HG03571 (cell line): Measurements from ENCODE around the gene TNFRSF19.

Experiments used
- ATAC-seq: cut with Tn5 transposase; IDR thresholded peaks from one replicate; pipeline ENCODE4 v1.9.1; 2021; ENCODE audit not compliant: unreplicated experiment

Gene TNFRSF19

DNA sequence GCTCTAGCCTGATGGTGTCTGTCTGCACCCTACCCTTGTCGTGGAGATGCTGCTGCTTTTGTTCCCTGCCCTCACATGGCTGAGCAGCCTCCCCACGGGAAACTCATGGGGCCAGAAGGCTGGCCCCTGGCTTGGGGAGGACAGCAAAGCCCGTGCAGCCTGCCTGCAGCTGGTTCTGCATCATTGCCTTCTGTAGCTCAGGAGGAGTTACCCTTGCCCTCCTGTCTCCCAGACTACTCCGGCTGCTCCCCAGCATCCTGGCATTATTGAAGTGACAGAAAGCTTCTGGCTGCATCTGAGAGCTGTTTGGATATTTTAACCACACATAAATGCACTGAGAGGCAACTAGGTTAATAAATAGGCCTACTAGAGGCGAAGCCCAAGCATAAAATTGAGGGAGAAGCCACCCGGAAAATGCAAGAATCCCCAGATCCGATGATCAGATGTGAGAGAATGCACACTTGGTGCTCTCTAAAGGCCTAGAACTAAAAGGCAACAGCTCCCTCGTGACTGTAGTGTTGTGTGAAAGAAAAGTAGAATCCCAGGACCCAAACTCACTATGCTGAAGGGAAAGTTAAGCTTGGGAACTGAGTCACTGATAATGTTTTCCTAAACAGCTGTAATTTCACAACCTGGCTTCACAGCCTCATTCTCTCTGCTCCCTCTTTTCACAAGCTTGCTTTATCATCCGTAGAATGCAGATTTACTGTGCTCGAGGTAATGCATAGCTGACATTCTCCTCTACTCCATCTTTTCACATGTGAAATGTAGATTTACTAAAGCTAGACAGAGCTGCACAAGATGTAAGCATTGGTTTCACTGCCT, 110.8 kb downstream of the TNFRSF19 start:
- ATAC-seq, result no peak

DNA sequence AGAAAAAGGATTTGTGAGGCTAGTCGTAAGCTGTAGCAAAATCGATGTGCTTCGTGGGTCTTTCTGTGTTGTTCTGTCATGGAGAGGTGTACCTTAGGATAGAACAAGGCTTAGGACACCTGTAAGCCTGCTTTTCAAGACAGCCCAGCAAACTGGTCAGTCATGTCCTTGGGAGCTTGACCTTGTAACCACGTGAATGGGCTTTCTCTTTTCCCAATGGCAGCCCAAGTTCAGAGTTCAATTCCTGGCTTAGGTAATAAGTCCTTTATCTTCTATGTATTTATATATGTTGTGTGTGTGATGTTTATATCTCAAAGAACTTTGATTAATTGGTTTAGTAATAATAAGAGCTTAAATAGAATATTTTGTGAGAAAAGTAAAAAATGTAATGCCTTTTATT, 112.9 kb downstream of the TNFRSF19 start:
- ATAC-seq, result no peak

DNA sequence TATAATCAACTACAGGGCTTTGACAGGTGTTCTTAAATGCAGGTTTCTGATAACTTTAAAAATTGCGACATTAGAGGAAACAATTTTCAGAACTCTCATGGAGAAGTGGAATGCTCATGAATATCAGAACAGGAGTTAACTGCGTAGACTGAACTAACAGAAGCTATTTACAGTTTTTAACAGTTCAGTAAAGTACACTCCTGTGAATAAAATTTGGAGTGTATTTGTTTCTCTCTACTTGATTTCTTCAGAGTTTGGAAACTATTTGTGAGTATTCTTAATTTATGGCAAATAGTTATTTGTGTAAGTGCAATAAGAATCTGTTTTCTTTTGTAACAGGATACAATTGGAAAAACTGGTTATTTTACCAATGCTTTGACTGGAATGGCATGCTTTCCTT, 114.4 kb downstream of the TNFRSF19 start:
- no peak for ATAC-seq

DNA sequence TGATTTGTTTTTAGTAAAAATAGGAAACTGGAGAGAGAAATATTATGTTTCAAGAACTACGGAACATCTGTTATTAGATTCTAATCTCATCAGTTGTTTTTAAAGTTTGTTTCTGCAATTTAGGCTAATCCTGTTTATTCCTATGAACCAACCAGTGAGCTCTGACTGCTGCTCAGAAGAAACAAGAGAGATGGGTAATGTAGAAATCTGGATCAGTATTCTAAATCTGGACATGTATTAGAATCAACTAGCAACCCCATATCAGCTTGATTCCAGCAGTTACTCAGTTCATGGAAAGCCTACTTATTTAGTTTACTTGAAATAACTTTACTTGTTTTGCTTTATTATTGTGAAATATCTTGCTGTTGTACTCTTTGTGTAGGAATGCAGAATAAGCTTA, 115.2 kb downstream of the TNFRSF19 start:
- no peak for ATAC-seq

DNA sequence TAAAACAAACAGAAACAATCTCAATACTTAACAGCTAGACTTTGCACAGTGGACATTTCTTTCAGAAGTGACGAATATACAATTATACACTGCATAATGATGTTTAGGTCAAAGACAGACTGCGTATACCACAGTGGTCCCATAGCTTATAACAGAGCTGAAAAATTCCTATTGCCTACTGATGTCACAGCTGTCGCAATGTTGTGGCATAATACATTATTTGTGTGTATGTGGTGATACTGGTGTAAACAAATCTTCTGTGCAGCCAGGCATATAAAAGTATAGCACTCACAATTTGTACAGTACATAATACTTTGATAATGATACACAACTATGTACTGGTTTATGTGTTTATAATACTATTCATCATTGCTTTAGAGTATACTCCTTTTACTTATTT, 116.7 kb downstream of the TNFRSF19 start:
- ATAC-seq, result no peak

DNA sequence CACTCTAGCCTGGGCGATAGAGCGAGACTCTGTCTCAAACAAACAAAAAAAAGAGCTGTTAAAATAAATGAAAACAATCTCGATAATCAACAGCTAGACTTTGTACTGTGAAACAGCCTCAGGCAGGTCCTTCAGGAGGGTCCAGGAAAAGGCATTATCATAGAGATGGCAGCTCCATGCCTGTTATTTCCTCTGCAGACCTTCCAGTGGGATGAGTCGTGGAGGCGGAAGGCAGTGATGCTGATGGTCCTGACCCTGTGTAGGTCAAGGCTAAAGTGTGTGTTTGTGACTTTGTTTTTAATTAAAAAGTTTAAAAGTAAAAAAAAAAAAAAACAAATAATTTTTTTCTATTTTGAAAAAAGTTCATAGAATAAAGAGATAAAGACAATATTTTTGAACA, 117.4 kb downstream of the TNFRSF19 start:
- ATAC-seq, result no peak

DNA sequence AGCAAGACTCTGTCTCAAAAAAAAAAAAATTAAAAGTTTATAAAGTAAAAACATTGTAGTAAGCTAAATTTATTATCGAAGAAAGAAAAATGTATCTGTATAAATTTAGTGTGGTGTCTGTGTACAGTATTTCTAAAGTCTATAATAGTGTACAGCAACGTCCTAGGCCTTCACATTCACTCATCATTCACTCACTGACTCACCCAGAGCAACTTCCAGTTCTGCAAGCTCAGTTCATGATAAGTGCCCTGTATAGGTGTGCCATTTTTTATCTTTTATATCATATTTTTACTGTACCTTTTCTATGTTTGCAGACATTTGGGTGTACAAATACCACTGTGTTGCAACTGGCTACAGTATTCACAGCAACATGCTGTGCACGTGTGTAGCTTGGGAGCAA, 118.1 kb downstream of the TNFRSF19 start:
- ATAC-seq, result no peak

DNA sequence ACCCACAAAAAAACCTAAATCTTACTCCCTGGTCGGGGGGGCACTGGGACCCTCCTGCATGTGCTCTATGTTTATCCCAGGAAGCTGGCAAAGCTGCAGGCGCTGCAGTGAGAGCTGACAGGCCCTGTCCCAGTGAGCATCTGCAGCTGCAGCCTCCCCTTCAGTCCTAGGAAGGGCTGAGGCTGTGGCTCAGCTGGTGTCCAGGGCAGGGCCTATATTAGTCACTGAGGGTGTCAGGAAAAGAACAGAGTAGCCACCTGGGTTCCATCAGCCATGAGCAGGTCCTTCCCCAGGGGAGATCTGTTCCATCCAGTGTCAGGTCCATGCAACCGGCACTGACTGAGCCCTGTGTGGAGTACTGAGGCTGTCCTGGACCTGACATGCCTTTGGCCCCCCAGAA, 120.5 kb downstream of the TNFRSF19 start:
- ATAC-seq, result no peak

DNA sequence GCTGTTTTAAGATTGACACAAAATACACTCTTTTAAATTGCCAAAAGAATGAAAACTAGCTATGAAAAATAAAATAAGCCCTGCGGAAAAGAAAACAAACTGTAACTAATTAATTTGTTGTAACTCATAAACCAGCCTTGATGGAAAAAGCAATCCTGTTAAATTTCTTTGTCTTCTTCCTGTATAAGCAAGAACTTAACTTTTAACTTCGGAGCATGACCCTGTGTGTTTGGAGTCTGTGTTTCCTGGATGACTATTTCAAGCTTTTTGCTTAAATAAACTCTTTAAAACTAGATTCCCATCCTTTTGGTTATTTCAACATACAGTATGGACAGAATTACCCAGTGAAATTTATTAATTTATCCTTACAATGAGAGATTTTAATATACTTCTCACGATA, 122.6 kb downstream of the TNFRSF19 start:
- ATAC-seq, result no peak

DNA sequence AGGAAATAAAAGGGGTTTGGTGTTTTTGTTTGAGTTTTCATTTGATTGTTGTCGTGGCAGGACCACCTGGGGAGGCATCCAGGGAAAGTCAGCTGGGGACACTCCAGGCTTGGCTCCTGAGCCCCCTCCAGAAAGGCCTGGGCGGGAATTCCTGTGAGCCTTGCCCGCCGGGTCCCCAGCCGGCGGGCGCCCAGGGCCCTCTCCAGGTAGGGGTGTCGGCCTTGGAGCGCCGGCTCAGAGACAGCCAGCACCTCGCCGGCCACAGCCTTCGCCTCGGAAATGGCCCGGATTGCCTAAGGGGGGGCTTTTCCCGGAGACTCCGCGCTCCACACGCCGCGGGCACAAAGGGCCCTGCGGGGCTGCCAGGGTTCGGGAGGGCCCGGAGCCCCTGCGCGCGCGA, 125.0 kb downstream of the TNFRSF19 start:
- no peak for ATAC-seq

DNA sequence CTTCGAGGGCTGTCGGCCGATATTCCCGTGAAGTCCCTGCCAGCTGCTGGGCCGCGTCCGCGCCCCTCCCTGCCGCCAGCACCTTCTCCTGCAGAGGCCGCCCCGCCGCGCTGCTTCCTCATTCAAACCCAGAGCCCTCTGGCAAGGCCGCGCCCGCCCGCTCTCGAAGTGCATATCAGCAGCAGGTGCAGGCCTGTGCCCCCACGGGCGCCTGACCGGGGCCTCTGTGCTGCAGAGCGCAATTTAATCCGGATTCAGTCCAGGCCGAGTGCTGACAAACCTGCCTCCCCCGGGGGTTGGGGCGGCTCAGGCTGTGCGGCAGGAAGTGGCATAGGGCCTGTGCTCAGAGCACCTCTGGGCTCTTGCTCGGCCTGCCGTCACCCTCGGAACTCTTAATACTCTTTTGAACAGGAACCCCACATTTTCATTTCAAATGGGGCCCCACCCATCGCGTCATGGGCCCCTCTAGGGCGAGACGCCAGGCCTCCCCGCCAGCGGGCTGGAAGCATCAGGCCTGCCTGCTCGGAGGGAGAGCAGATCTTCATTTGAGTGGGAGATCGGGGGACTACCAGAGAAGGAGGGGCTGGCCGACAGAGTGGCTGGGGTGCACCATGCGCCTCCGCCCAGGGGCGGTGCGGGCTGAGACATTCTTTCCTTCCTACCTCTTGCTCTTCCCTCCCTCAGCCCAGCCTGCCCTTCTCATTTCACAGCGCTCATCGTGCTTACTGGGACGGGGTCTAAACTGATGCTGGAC, 125.7 kb downstream of the TNFRSF19 start:
- peak; percentile 88 for ATAC-seq

DNA sequence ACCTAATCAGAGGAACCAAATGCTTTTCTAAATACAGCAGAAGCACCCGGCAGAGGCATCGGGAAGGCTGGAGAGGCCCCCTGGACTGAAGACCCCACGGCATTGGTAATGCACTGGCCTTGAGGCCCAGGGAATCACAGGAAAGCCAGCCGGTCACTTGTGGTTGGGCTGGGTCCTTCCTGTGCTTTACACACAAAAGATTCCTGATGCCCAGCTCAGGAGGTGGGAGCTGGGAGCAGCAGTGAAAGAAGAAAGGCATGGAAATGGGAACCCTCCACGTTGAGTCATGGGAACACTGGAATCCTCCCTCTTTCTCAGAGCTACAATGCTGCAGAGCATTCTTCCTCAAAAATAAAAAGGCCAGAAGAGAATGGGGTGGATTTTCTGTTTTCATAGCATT, 126.4 kb downstream of the TNFRSF19 start:
- no peak for ATAC-seq

DNA sequence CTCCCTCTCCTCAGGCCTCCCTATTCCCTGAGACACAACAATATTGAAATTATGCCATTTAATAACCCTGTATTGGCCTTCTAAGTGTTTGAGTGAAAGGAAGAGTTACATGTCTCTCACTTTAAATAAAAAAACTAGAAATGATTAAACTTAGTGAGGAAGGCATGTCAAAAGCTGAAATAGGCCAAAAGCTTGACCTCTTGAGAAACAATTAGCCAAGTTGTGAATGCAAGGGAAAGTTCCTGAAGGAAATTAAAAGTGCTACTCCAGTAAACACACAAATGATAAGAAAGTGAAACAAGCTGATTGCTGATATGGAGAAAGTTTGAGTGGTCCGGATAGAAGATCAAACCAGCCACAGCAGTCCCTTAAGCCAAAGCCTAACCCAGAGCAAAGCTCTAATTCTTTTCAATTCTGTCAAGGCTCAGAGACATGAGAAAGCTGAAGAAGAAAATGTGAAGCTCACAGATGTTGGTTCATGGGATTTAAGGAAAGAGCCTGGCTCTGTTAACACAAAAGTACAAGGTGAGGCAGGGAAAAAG, 127.6 kb downstream of the TNFRSF19 start:
- no peak for ATAC-seq

DNA sequence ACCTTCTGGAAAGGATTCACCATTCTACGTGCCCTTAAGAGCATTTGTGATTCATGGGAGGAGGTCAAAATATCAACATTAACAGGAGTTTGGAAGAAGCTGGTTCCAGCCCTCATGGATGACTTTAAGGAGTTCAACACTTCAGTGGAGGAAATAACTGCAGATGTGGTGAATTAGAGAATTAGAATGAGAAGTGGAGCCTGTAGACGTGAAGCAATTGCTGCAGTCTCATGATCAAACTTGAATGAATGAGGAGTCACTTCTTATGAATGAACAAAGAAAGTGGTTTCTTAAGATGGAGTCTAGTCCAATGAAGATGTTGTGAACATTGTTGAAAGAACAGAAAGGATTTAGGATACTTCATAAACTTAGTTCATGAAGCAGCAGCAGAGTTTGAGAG, 129.1 kb downstream of the TNFRSF19 start:
- no peak for ATAC-seq

DNA sequence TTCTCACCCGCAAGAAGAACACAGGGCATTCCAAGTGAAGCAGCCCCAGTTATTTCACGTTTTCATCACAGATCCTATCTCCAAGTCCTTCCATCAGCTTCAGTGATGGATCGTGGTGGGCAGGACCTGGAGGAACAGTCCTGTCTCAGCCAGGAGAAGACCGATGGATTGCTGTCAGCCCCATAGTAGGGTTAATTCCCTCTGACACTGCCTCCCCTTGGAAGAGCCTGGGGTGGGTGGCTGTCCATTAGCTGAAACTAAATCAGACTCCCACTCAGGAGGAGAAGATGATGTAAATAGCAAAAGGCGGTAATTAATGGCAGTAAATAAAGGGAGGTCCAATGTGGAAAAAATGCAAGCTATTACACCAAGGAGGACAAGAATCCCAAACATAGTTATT, 131.0 kb downstream of the TNFRSF19 start:
- no peak for ATAC-seq

DNA sequence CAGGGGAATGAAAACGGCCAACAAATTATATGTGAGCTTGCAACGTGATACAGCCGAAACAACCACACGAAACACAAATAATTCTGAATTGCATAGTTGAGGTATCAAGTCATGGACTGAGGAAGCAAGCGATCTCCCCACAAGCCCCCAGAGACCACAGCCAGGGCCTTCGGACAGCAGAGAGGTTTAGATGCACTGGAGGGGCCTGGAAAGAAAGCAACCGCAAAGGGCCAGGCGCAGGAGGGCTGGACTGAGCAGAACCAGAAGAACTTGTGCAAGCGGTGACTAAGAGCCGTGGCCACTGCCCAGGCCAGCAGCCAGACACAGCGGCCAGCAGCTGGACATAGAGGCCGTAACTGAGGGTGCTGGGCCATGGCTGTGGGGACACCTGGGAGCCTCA, 131.4 kb downstream of the TNFRSF19 start:
- ATAC-seq, result no peak

DNA sequence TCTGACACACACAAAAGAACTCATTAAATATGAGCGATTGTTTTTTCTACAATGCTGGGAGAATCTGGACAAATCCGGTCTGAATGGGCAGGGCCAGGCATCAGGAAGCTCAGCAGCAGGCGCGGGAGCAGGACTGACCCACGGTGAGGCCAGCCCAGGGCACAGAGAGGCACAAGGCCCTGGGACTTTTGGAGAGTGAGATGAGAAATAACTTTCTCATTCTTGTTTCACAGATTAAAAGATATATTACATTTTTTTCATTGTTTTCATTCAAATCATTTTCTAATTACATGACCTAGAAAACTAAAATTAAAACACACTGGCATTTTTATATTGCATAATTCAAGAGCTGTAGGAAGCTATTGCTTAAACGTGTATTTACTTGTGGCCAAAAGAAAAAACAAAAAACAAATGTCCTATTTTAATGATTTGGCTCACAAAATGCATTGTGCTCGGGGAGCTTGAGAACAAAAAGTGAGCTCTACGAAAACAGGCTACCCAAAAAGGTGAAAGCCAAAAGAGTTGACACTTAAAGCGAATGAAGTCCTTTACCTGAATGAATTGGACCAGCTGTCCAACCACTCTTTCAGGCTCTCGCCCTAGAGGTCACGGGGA, 133.1 kb downstream of the TNFRSF19 start:
- no peak for ATAC-seq

DNA sequence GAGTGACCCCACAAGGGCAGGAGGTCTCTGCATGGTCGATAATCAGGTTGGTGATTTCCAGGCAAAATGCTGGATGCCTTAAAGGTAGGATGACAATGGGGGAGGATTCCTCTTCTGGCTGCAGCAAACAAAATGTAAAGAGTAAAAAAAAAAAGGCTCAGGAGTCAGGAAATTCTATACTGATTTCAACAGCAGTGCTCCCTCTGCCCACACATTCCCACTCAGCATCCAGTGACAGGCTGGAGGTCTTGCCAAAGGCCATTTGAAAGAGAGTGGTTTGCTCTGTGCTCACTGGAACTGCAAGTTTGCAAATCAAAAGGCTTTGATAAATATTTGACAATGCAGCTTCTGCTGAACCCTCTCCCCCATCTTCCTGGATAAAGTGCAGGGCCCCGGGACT, 135.4 kb downstream of the TNFRSF19 start:
- ATAC-seq, result no peak

DNA sequence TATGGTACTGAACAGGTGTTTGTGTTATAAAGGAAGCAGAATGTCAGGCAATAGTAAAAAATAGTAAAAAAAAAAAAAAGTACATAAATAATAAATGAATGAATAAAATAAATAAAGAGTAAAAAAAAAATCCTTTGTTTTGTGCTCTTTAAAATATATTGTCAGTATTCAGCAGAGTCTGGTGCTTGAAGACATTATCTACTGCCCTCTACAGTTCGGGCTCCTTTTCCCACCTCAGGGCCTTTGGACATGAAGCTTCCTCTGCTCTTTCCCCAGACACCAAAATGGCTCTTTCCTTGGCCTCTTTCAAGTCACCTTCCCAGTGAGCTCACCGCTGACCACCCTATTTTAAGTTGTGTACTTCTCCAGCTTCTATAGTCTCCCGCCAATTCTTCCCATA, 137.5 kb downstream of the TNFRSF19 start:
- no peak for ATAC-seq

DNA sequence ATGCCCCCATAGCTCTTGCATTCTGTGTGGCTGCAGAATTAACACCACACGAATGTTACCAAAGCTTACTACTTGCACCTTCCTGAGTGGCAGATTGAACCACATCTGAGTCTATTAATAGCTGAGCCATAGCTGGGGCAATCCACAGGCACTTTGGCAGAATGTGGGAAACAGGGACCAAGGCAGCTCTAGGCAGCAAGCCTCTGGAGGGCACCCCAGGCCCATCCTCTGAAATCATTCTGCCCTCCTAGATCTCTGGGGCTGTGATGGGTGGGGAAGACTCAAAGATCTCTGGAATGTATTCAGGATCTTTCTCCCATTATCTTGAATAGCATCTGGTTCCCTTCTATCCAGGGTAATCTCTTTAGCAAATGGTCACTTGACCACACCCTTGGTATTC, 139.3 kb downstream of the TNFRSF19 start:
- no peak for ATAC-seq

DNA sequence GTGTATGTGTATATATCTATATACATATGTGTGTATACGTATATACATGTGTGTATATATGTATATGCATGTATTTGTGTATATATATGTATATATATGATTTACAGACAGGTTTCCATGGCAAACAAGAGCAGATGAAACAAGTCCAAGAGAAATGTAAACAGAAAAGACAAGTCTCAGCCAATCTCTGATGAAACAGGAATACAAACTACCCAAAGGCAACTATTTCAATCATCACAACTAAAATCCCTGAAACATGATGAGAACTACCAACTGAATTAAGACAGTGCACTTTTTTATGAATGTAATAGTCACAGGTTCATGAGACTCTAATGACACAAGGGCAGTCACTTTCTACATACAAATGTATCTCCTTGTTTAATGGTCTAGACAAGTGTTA, 140.2 kb downstream of the TNFRSF19 start:
- no peak for ATAC-seq

DNA sequence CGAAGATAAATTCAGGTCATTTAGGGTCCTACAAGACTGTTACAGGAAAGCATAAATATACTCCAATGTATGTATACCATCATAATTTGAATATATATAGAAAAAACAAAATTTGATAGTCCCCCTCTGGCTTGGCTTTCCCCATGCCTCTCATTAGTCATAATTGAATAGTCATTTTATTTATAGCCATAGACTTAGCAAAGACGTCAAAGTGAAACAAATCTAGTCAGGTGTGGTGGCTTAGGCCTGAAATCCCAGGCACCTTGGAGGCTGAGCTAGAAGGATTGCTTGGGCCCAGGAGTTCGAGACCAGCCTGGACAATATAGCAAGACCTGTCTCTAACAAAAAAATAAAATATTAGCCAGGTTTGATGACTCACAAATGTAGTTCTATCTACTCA, 141.1 kb downstream of the TNFRSF19 start:
- ATAC-seq, result no peak
